Measurements from ENCODE around the gene NUB1. TPM values are rescaled to one million over a fixed set of nuclear protein-coding genes. Genes with fewer than 3 reads are reported as not detected.

The NUB1 gene
- polyA plus RNA-seq, 3 donors, result 32.0 to 39.2 (median 37.2) TPM

DNA sequence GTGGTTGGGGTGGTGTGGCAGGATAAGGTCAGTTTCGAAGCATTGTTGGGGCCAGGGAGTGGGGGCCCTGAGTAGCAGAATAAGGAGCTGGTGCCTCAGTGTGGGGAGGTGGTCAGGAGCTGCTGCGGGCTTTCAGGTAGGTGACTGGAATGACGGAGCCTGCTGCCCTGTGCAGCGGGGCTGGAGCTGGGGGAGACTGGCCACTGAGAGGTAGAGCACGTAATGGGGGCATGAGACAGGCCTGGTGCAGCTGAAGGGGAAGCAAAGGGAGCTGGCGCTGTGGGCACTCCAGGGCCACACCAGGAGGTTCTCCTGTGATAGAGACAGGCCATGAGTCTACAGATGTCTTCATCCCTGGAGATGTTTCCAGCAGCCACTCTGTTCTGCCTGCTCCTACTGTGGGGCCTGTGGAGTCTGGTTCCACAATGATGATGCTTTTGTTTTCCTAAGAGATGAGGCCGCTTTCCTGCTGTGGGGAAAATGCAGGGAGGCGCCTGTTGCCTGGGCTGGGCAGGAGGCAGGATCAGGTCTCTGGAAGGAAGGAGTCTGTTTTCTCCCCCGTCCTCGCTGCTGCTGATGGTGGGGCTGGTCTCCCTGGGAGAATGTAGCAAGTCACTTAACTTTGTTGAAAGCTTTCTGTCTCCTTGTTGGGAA is 31.1 kb downstream of the NUB1 start:
- intact Hi-C loops (cut with micrococcal nuclease), result no loop called here
- DNase-seq, result peak in 1 of 3 donors; percentile 0
- H3K36me3 Mint-ChIP-seq, result peaks cover 82 to 87% of the 10 kb centered on the region in 2 donors
- Histone ChIP-seq H3K9me3 (replicated peaks in 1 of 2; ENCODE audit: control insufficient read depth in 1 of 2, insufficient read depth in 1 of 2, low read length in 2 of 2) (no peaks in the 10 kb centered on the region), H4K20me1 (ENCODE audit: insufficient read depth, low read length) (peaks cover 14% of the 10 kb centered on the region), H3K27ac (ENCODE audit: low read depth in 1 of 2, low read length in 2 of 2) (no peak overlapping the region), H2AFZ (ENCODE audit: insufficient read depth, low read depth, low read length, poor library complexity, severe bottlenecking) (no peak overlapping the region), H3K4me3 (replicated peaks in 1 of 3; ENCODE audit: low read depth in 2 of 3, low read length in 3 of 3) (no peak overlapping the region), H3K79me2 (ENCODE audit: insufficient read depth, low read length) (no peaks in the 10 kb centered on the region), H3K4me2 (replicated peaks; ENCODE audit: extremely low read depth, low read length, poor library complexity, severe bottlenecking) (no peak overlapping the region), H3K4me1 (ENCODE audit: control insufficient read depth in 1 of 2, insufficient read depth in 2 of 2, low read length in 2 of 2) (no peaks in the 10 kb centered on the region), H3K36me3 (replicated peaks in 1 of 2; ENCODE audit: control insufficient read depth in 1 of 2, insufficient read depth in 2 of 2, low read length in 2 of 2) (peaks cover 72 to 87% of the 10 kb centered on the region in 2 donors), H3K27me3 (ENCODE audit: control insufficient read depth in 2 of 2, insufficient read depth in 2 of 2, low read length in 2 of 2) (no peaks in the 10 kb centered on the region), H3K9ac (ENCODE audit: insufficient read depth, low read length, poor library complexity, severe bottlenecking) (no peak overlapping the region)
- H3K27me3 Mint-ChIP-seq (ENCODE audit: low read depth in 3 of 3), result peaks cover 0 to 2% (median 0%) of the 10 kb centered on the region in 3 donors
- H3K4me1 Mint-ChIP-seq, result no peaks in the 10 kb centered on the region
- H3K4me3 Mint-ChIP-seq, result no peak overlapping the region
- TF ChIP-seq, protein P1, sequence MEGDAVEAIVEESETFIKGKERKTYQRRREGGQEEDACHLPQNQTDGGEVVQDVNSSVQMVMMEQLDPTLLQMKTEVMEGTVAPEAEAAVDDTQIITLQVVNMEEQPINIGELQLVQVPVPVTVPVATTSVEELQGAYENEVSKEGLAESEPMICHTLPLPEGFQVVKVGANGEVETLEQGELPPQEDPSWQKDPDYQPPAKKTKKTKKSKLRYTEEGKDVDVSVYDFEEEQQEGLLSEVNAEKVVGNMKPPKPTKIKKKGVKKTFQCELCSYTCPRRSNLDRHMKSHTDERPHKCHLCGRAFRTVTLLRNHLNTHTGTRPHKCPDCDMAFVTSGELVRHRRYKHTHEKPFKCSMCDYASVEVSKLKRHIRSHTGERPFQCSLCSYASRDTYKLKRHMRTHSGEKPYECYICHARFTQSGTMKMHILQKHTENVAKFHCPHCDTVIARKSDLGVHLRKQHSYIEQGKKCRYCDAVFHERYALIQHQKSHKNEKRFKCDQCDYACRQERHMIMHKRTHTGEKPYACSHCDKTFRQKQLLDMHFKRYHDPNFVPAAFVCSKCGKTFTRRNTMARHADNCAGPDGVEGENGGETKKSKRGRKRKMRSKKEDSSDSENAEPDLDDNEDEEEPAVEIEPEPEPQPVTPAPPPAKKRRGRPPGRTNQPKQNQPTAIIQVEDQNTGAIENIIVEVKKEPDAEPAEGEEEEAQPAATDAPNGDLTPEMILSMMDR (IDR thresholded peaks at IDR 0.05), result no peak
- WGBS (ENCODE audit: insufficient coverage), result 96% methylated on average over 10 of the region's 10 CpGs
- H3K9me3 Mint-ChIP-seq, result no peaks in the 10 kb centered on the region
- H3K27ac Mint-ChIP-seq, result no peak overlapping the region

DNA sequence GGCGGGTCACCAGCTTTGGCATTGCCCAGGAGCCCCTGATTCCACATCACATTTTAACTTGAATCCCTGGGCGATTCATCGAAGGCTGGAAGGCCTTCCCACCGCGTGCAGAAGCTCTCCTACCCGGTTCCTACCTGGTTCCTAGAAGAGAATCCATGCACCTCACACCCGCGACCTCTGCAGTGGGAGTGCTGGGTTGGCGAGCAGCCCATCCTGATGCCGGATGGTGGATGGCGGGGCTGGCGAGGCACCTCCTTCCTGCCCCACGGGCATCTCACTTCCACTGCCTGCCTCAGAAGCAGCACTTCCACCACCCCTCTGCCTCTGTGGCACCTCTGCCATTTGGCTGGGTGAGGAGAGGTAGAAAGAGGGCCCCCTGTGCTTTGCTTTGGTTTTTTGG is 32.0 kb downstream of the NUB1 start:
- H3K4me1 Mint-ChIP-seq, result no peaks in the 10 kb centered on the region
- H3K4me3 ChIP-seq (replicated peaks in 1 of 3; ENCODE audit: low read depth in 2 of 3, low read length in 3 of 3), result no peak overlapping the region
- no peaks in the 10 kb centered on the region for H3K9me3 ChIP-seq (replicated peaks in 1 of 2; ENCODE audit: control insufficient read depth in 1 of 2, insufficient read depth in 1 of 2, low read length in 2 of 2)
- no peaks in the 10 kb centered on the region for H3K27me3 ChIP-seq (ENCODE audit: control insufficient read depth in 2 of 2, insufficient read depth in 2 of 2, low read length in 2 of 2)
- no peak overlapping the region for H3K9ac ChIP-seq (ENCODE audit: insufficient read depth, low read length, poor library complexity, severe bottlenecking)
- intact Hi-C loops (cut with micrococcal nuclease), result no loop called here
- peaks cover 87 to 91% of the 10 kb centered on the region in 2 donors for H3K36me3 Mint-ChIP-seq
- no peaks in the 10 kb centered on the region for H3K4me1 ChIP-seq (ENCODE audit: control insufficient read depth in 1 of 2, insufficient read depth in 2 of 2, low read length in 2 of 2)
- H3K36me3 ChIP-seq (replicated peaks in 1 of 2; ENCODE audit: control insufficient read depth in 1 of 2, insufficient read depth in 2 of 2, low read length in 2 of 2), result peaks cover 77 to 94% of the 10 kb centered on the region in 2 donors
- no peak overlapping the region for H3K4me3 Mint-ChIP-seq
- no peak for DNase-seq
- no peak overlapping the region for H2AFZ ChIP-seq (ENCODE audit: insufficient read depth, low read depth, low read length, poor library complexity, severe bottlenecking)
- H3K4me2 ChIP-seq (replicated peaks; ENCODE audit: extremely low read depth, low read length, poor library complexity, severe bottlenecking), result no peak overlapping the region
- no peak overlapping the region for H3K27ac ChIP-seq (ENCODE audit: low read depth in 1 of 2, low read length in 2 of 2)
- H4K20me1 ChIP-seq (ENCODE audit: insufficient read depth, low read length), result peaks cover 14% of the 10 kb centered on the region
- H3K27ac Mint-ChIP-seq, result no peak overlapping the region
- H3K9me3 Mint-ChIP-seq, result no peaks in the 10 kb centered on the region
- peaks cover 0 to 2% (median 0%) of the 10 kb centered on the region in 3 donors for H3K27me3 Mint-ChIP-seq (ENCODE audit: low read depth in 3 of 3)
- TF ChIP-seq, protein P1 (IDR thresholded peaks at IDR 0.05), result no peak
- no peaks in the 10 kb centered on the region for H3K79me2 ChIP-seq (ENCODE audit: insufficient read depth, low read length)
- WGBS (ENCODE audit: insufficient coverage), result 88% methylated on average over 9 of the region's 13 CpGs

All from CD14-positive monocyte (primary cell).